ENCODE data around the gene PAM.

The PAM gene

GRCh38 chr5:102713682-102714231 lies 41.3 kb upstream of the PAM start:
- Histone ChIP-seq H3K4me3 (replicated peaks; ENCODE audit: insufficient read depth, low read length) (no peak overlapping the region), H3K27ac (replicated peaks) (no peak overlapping the region), H3K27me3 (ENCODE audit: insufficient read depth, poor library complexity, severe bottlenecking) (no peaks in the 10 kb centered on the region)
- DNase-seq (ENCODE audit: low read depth in 1 of 2, low spot score in 1 of 2), result no peak
- TF ChIP-seq CTCF (IDR thresholded peaks at IDR 0.05; ENCODE audit: insufficient read depth, low read length), result no peak
- TF ChIP-seq POLR2AphosphoS5 (IDR thresholded peaks at IDR 0.05; ENCODE audit: low read depth), result no peak
- no peak for TF ChIP-seq GABPA (IDR thresholded peaks at IDR 0.05; ENCODE audit: low read depth)
- no peak for TF ChIP-seq REST (IDR thresholded peaks at IDR 0.05; ENCODE audit: insufficient replicate concordance, low read depth)
- TF ChIP-seq SPI1 (IDR thresholded peaks at IDR 0.05; ENCODE audit: borderline replicate concordance, low read depth), result no peak

DNA sequence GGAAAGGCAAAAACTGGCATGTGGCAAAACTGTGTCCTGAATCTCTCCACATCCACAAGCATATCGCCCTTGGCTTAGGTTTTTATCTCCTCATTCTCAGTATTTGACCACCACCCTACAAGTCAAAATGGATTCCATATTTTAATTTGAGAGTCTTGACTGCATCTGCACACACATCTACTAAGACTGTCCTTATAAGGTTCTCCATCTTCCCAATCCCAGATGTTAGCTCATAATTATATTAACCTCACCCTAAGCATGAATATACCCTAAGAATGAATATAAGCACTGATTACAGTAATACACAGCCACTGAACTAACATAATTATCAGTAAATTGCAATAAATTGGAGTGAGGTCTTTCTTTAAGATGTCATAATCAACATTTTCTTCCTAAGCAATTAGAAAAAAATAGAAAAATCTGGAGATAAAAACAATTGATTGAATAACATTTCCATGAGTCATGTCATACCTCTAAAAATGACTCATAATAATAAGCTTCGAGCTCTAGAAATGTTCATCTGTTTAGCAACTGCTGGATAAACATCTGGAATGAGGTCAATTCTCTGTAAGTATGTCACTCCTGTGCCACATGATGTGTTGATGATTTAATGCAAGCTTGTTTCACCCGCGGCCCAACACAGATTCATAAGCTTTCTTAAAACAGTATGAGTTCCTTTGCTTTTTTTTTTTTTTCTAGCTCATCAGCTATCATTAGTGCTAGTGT lies 39.9 kb upstream of the PAM start:
- no peak for DNase-seq (ENCODE audit: low read depth in 1 of 2, low spot score in 1 of 2)
- TF ChIP-seq SPI1 (IDR thresholded peaks at IDR 0.05; ENCODE audit: borderline replicate concordance, low read depth) (no peak), CTCF (IDR thresholded peaks at IDR 0.05; ENCODE audit: insufficient read depth, low read length) (no peak), GABPA (IDR thresholded peaks at IDR 0.05; ENCODE audit: low read depth) (no peak), REST (IDR thresholded peaks at IDR 0.05; ENCODE audit: insufficient replicate concordance, low read depth) (no peak), POLR2AphosphoS5 (IDR thresholded peaks at IDR 0.05; ENCODE audit: low read depth) (no peak)
- Histone ChIP-seq H3K27me3 (ENCODE audit: insufficient read depth, poor library complexity, severe bottlenecking) (no peaks in the 10 kb centered on the region), H3K4me3 (replicated peaks; ENCODE audit: insufficient read depth, low read length) (no peak overlapping the region), H3K27ac (replicated peaks) (no peak overlapping the region)

DNA sequence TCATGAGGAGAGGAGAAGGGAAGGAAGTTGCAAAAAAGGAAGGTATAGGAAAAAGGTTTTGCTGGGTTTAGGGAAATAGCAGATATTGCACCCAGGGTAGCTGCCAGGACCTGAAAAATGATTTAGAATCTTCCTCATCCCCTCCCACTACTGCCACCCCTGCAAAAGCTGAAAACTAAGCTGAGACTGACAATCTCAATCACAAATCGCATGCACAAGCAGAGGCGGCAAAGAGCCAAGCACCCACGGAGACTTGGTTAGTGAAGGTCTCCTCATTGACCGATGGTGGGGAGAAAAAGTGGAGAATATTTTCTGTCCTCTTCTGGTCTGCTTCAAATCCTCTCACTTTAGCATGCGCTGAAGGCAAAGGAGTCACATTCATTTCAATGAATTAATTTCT lies 39.1 kb upstream of the PAM start:
- no peaks in the 10 kb centered on the region for H3K27me3 ChIP-seq (ENCODE audit: insufficient read depth, poor library complexity, severe bottlenecking)
- H3K27ac ChIP-seq (replicated peaks), result no peak overlapping the region
- no peak for TF ChIP-seq CTCF (IDR thresholded peaks at IDR 0.05; ENCODE audit: insufficient read depth, low read length)
- no peak for TF ChIP-seq REST (IDR thresholded peaks at IDR 0.05; ENCODE audit: insufficient replicate concordance, low read depth)
- TF ChIP-seq GABPA (IDR thresholded peaks at IDR 0.05; ENCODE audit: low read depth), result no peak
- TF ChIP-seq SPI1 (IDR thresholded peaks at IDR 0.05; ENCODE audit: borderline replicate concordance, low read depth), result no peak
- TF ChIP-seq POLR2AphosphoS5 (IDR thresholded peaks at IDR 0.05; ENCODE audit: low read depth), result no peak
- H3K4me3 ChIP-seq (replicated peaks; ENCODE audit: insufficient read depth, low read length), result no peak overlapping the region
- DNase-seq (ENCODE audit: low read depth in 1 of 2, low spot score in 1 of 2), result no peak
